Chondrocyte (in vitro differentiated cells): ENCODE data around the gene PRR29. TPM values are rescaled to one million over a fixed set of nuclear protein-coding genes. Genes with fewer than 3 reads are reported as not detected.
"Not testable (repeated sequence)": the region's sequence is repeated elsewhere in the genome, so short reads cannot be mapped to it uniquely, and the experiment has no call there.

Experiments used
- DNase-seq: peaks from one replicate; pipeline ENCODE4 v3.0.0; 2021; ENCODE audit warnings: mixed read lengths, low spot score
- H3K27ac Mint-ChIP-seq: one replicate; pipeline ENCODE4 v1.8.0; 2021; ENCODE audit warnings: mild to moderate bottlenecking, moderate library complexity, mixed read lengths; ENCODE audit not compliant: unreplicated experiment
- H3K27me3 Mint-ChIP-seq: 2 replicates; pipeline ENCODE4 v1.8.0; 2021; ENCODE audit warnings: low read depth, mixed read lengths
- H3K36me3 Mint-ChIP-seq: 2 replicates; pipeline ENCODE4 v1.8.0; 2021; ENCODE audit warnings: low read depth, mixed read lengths
- H3K4me1 Mint-ChIP-seq: 2 replicates; pipeline ENCODE4 v1.8.0; 2021; ENCODE audit warnings: low read depth, mild to moderate bottlenecking, mixed read lengths
- H3K4me3 Mint-ChIP-seq: one replicate; pipeline ENCODE4 v1.8.0; 2021; ENCODE audit warnings: mild to moderate bottlenecking, moderate library complexity, mixed read lengths; ENCODE audit not compliant: unreplicated experiment
- H3K9me3 Mint-ChIP-seq: 2 replicates; pipeline ENCODE4 v1.8.0; 2021; ENCODE audit warnings: low read depth, mixed read lengths
- total RNA-seq: library from RNA; stranded (reverse); gene quantifications from 3 replicates; pipeline ENCODE4 v1.2.1, GENCODE V29; 2021
- TF ChIP-seq, protein P1 (sequence below): fragments of 200-600 bp; sonication (generic); IDR thresholded peaks from 2 replicates; pipeline ENCODE4 v1.5.0; 2021; ENCODE audit warnings: antibody characterized with exemption, mild to moderate bottlenecking, moderate library complexity

Gene PRR29
- total RNA-seq, 1 donor from 2014 or later: 0.35 TPM

DNA sequence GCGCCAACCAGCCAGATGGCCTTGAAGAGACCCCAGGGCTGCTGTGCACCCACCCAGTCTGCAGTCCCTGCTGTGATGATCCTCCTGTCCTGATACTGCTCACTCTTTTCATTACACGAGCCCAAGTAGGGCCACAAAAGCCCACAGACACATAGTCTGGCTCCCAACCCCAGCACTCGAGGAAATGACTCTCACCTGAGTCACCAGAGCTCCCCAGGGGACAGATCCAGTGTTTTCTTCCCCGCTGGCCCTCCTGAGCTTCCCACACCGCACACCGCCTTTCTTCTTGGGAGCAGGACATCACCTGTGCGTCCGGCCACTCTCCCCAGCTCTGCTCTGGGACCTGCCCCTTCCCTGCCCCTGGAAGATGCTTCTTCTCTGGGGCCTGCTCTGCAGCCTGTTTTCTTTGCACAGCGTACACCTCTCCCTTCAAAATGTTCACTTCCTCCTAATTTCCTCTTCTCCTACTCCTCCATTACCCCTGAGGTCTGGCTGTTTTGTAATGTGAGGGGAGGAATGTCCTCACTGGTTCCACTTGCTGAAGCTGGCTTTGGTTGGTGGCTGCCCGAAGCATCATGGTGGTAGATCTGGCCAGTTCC is 23.5 kb upstream of the PRR29 start:
- TF ChIP-seq, protein P1, sequence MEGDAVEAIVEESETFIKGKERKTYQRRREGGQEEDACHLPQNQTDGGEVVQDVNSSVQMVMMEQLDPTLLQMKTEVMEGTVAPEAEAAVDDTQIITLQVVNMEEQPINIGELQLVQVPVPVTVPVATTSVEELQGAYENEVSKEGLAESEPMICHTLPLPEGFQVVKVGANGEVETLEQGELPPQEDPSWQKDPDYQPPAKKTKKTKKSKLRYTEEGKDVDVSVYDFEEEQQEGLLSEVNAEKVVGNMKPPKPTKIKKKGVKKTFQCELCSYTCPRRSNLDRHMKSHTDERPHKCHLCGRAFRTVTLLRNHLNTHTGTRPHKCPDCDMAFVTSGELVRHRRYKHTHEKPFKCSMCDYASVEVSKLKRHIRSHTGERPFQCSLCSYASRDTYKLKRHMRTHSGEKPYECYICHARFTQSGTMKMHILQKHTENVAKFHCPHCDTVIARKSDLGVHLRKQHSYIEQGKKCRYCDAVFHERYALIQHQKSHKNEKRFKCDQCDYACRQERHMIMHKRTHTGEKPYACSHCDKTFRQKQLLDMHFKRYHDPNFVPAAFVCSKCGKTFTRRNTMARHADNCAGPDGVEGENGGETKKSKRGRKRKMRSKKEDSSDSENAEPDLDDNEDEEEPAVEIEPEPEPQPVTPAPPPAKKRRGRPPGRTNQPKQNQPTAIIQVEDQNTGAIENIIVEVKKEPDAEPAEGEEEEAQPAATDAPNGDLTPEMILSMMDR: no peak

DNA sequence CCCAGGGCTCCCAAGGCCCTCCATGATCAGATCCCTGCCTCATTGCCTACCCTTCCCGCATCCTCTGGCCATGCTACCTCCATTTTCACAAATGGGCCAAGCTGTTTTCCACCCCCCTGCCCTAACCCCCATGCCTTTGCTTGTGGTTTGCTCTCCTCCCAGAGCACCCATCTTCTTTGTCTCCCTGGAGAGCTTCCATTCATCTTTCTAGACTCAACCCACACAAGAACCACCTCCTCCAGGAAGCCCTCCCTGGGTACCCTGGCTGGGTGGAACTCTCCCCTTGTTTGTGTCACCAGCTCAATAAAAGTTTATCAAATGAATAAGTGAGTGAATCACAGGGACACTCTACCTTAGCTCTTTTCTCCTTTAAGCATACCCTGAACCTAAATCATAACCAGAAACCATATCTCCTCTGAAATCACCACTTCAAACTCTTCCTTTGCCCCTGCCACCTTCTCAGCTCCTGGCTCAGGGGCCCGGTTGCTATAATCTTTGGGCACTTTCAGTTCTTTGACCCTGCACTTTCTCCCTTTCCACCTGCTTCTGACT is 22.5 kb upstream of the PRR29 start:
- H3K27me3 Mint-ChIP-seq: peaks cover 4% of the 10 kb centered on the region
- no peaks in the 10 kb centered on the region for H3K9me3 Mint-ChIP-seq
- H3K27ac Mint-ChIP-seq: no peak overlapping the region
- peaks cover 17% of the 10 kb centered on the region for H3K4me1 Mint-ChIP-seq
- TF ChIP-seq, protein P1: no peak
- no peak for DNase-seq
- H3K4me3 Mint-ChIP-seq: no peak overlapping the region
- peaks cover 2% of the 10 kb centered on the region for H3K36me3 Mint-ChIP-seq

More for the DNA sequence above, 23.5 kb upstream of the PRR29 start:
- H3K27ac Mint-ChIP-seq: peak overlapping the region; percentile 86
- peaks cover 2% of the 10 kb centered on the region for H3K36me3 Mint-ChIP-seq
- peaks cover 10% of the 10 kb centered on the region for H3K4me1 Mint-ChIP-seq
- H3K9me3 Mint-ChIP-seq: no peaks in the 10 kb centered on the region
- H3K27me3 Mint-ChIP-seq: peaks cover 4% of the 10 kb centered on the region
- no peak for DNase-seq
- H3K4me3 Mint-ChIP-seq: no peak overlapping the region

DNA sequence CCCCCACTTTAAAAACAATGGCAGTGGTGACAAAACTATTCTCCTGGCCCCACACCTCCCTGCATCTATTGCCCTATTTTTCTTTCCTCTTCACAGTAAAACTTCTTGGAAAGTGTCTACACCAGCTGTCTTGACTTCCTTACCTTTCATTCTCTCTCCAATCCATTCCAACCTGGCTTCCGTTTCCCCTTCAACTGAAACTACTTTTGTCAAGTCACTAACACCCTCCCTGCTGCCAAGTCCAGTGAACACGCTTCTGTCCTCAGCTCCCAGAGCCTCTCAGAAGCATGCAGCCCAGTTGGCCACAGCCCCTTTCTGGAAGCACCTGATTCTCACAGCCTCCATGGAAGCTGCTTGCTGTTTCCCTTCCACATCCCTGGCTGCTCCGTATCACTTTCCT is 21.4 kb upstream of the PRR29 start:
- H3K27ac Mint-ChIP-seq: no peak overlapping the region
- TF ChIP-seq, protein P1: no peak
- H3K9me3 Mint-ChIP-seq: peaks cover under 1% of the 10 kb centered on the region
- peaks cover 18% of the 10 kb centered on the region for H3K4me1 Mint-ChIP-seq
- peaks cover 4% of the 10 kb centered on the region for H3K27me3 Mint-ChIP-seq
- no peak for DNase-seq
- H3K4me3 Mint-ChIP-seq: no peak overlapping the region
- H3K36me3 Mint-ChIP-seq: peaks cover 2% of the 10 kb centered on the region

DNA sequence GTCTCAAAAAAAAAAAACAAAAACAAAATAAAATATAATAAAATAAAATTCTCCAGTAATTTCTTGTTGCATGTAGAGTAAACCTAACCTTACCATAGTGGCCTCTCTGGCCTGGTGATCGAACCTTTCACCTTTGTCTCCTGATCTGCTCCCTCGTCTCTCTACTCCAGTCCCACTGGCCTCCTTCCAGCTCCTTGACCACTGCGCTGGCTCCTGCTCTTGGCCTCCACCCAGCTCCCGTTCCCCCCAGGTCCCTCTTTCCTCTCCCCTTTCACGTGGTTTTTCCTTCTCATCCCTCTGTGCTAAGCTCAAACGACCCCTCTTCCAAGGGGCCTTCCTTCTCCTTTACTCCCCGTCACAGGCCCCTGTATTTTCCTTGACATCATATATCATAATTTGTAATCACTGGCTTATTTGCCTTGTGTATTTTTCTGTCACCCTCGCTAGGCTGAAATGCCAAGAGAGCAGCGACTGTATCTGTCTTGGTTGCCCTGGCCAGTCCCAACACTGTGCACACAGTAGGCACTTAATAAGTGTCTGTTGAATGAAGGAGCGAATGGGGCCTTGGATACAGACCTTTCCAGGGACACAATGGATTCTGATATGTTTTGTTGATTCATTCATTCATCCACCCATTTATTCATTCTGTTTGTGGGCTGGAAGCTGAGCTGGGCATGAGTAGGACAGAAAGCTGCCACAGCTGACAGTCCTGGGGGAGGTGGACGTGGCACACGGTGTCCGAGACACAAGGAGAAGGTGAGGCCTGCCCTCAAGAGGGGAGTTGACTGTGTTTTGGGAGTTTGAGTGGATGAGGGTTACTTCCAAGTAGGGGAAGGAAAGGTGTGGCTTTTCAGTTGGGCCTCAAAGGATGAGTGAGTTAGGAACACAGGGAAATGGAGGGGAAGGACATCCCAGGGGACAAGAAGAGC is 19.6 kb upstream of the PRR29 start:
- H3K9me3 Mint-ChIP-seq: peaks cover 11% of the 10 kb centered on the region
- H3K27me3 Mint-ChIP-seq: peaks cover 4% of the 10 kb centered on the region
- peaks cover 6% of the 10 kb centered on the region for H3K36me3 Mint-ChIP-seq
- DNase-seq: no peak
- no peak overlapping the region for H3K27ac Mint-ChIP-seq
- TF ChIP-seq, protein P1: no peak
- H3K4me1 Mint-ChIP-seq: peaks cover 21% of the 10 kb centered on the region
- no peak overlapping the region for H3K4me3 Mint-ChIP-seq

DNA sequence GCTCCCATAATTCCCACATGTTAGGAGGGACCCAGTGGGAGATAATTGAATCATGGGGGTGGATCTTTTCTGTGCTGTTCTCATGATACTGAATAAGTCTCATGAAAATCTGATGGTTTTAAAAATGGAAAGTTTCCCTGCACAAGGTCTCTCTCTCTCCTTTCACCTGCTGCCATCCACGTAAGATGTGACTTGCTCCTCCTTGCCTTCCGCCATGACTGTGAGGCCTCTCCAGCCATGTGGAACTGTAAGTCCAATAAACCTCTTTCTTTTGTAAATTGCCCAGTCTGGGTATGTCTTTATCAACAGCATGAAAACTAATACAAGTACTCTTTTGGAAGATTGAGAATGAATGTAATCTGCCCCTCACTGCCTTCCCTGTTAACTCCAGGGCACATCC is 15.5 kb upstream of the PRR29 start:
- DNase-seq, H3K27ac Mint-ChIP-seq, H3K4me3 Mint-ChIP-seq, H3K36me3 Mint-ChIP-seq, H3K27me3 Mint-ChIP-seq: not testable (repeated sequence)
- Mint-ChIP-seq H3K4me1 (peaks cover 28% of the 10 kb centered on the region), H3K9me3 (peaks cover 11% of the 10 kb centered on the region)
